IMR-90 (cell line): ENCODE measurements around the gene TTC39C. TPM values are rescaled to one million over a fixed set of nuclear protein-coding genes. Genes with fewer than 3 reads are reported as not detected.

Experiments used
- ATAC-seq: fragments of 200-7000 bp; cut with Tn5 transposase; 2 replicates; pipeline ENCODE4 v1.9.1; 2020; ENCODE audit warnings: low read depth, mild to moderate bottlenecking, moderate library complexity
- BruUV-seq: library from RNA; stranded (reverse); fragments of 400-500 nt; replicated peaks from 2 replicates; lab custom pipeline; 2021; lab: Mats Ljungman, UMichigan
- CTCF ChIA-PET: fragments of 300-600 bp; formaldehyde crosslinking; extraction: SDS; loops from one replicate; lab custom pipeline; 2021; ENCODE audit warnings: antibody characterized with exemption; lab: Yijun Ruan, JAX
- POLR2A ChIA-PET: fragments of 300-600 bp; sonication (Branson Sonifier 250); formaldehyde crosslinking; loops from one replicate; lab custom pipeline; 2022; ENCODE audit warnings: antibody characterized with exemption; ENCODE audit not compliant: unreplicated experiment; lab: Charles Lee
- DNase-seq: peaks from one replicate; pipeline ENCODE4 v3.0.0; 2013
- H2AFZ ChIP-seq: replicated peaks from 2 replicates; pipeline ENCODE3; 2013; ENCODE audit warnings: low read length, mild to moderate bottlenecking; ENCODE audit not compliant: poor library complexity
- H2AK5ac ChIP-seq: 2 replicates; pipeline ENCODE4 v1.6.1; 2013; ENCODE audit warnings: low read depth, low read length, inconsistent platforms
- H2AK9ac ChIP-seq: replicated peaks from 2 replicates; pipeline ENCODE3; 2013; ENCODE audit warnings: mild to moderate bottlenecking, low read depth, low read length, moderate library complexity; ENCODE audit not compliant: poor library complexity
- H2BK120ac ChIP-seq: 2 replicates; pipeline ENCODE4 v1.6.1; 2013; ENCODE audit warnings: low read depth, low read length, inconsistent platforms
- H2BK15ac ChIP-seq: 3 replicates; pipeline ENCODE4 v1.6.1; 2013; ENCODE audit warnings: low read depth, low read length, inconsistent platforms
- H2BK20ac ChIP-seq: 2 replicates; pipeline ENCODE4 v1.6.1; 2013; ENCODE audit warnings: low read depth, mild to moderate bottlenecking, inconsistent platforms, low read length, moderate library complexity
- H2BK5ac ChIP-seq: 2 replicates; pipeline ENCODE4 v1.6.1; 2013; ENCODE audit warnings: mild to moderate bottlenecking, low read depth, low read length, inconsistent platforms; ENCODE audit not compliant: poor library complexity, severe bottlenecking
- H3K14ac ChIP-seq: replicated peaks from 2 replicates; pipeline ENCODE4 v1.6.1; 2013; ENCODE audit warnings: low read depth, low read length, inconsistent platforms
- H3K18ac ChIP-seq: 2 replicates; pipeline ENCODE4 v1.6.1; 2013; ENCODE audit warnings: low read depth, low read length, control low read depth
- H3K23ac ChIP-seq: 2 replicates; pipeline ENCODE4 v1.6.1; 2013; ENCODE audit warnings: low read depth, low read length, inconsistent platforms
- H3K27ac ChIP-seq: 2 replicates; pipeline ENCODE4 v1.5.1; 2013; ENCODE audit warnings: mild to moderate bottlenecking, control low read depth, low read length; ENCODE audit not compliant: insufficient read depth
- H3K27me3 ChIP-seq: 2 replicates; pipeline ENCODE4 v1.6.1; 2013; ENCODE audit warnings: low read length; ENCODE audit not compliant: control insufficient read depth, insufficient read depth
- H3K36me3 ChIP-seq: 2 replicates; pipeline ENCODE4 v1.6.1; 2013; ENCODE audit warnings: low read length, mixed read lengths; ENCODE audit not compliant: control insufficient read depth, insufficient read depth
- H3K4ac ChIP-seq: 2 replicates; pipeline ENCODE4 v1.6.1; 2013; ENCODE audit warnings: low read depth, low read length, inconsistent platforms
- H3K4me1 ChIP-seq: 2 replicates; pipeline ENCODE4 v1.6.1; 2013; ENCODE audit warnings: low read length, mixed read lengths; ENCODE audit not compliant: control insufficient read depth, insufficient read depth
- H3K4me2 ChIP-seq: 2 replicates; pipeline ENCODE4 v1.6.1; 2013; ENCODE audit warnings: low read depth, mild to moderate bottlenecking, control low read depth, low read length, moderate library complexity
- H3K4me3 ChIP-seq: 2 replicates; pipeline ENCODE4 v1.5.1; 2013; ENCODE audit warnings: low read depth, mild to moderate bottlenecking, control low read depth, low read length, moderate library complexity; ENCODE audit not compliant: insufficient read depth
- H3K56ac ChIP-seq: 2 replicates; pipeline ENCODE4 v1.6.1; 2013; ENCODE audit warnings: low read length, inconsistent platforms; ENCODE audit not compliant: insufficient read depth; ENCODE audit errors: extremely low read depth
- H3K79me1 ChIP-seq, 2 experiments: 2 replicates each; pipeline ENCODE4 v1.6.1; 2013; ENCODE audit warnings: low read length in 2 of 2, inconsistent platforms in 1 of 2, low read depth in 1 of 2
- H3K9ac ChIP-seq: 2 replicates; pipeline ENCODE4 v1.6.1; 2013; ENCODE audit warnings: low read depth, low read length, control low read depth
- H3K9me1 ChIP-seq: 2 replicates; pipeline ENCODE4 v1.6.1; 2013; ENCODE audit warnings: low read length, inconsistent platforms; ENCODE audit not compliant: insufficient read depth
- H3K9me3 ChIP-seq: 2 replicates; pipeline ENCODE4 v1.6.1; 2013; ENCODE audit warnings: low read length; ENCODE audit not compliant: control insufficient read depth, insufficient read depth
- H4K20me1 ChIP-seq: 2 replicates; pipeline ENCODE4 v1.6.1; 2013; ENCODE audit warnings: low read length, inconsistent platforms; ENCODE audit not compliant: insufficient read depth
- H4K5ac ChIP-seq: 2 replicates; pipeline ENCODE4 v1.6.1; 2013; ENCODE audit warnings: mild to moderate bottlenecking, low read depth, low read length, control low read depth
- H4K8ac ChIP-seq, 2 experiments: 2 replicates each; pipeline ENCODE4 v1.6.1; 2013; ENCODE audit warnings: low read depth in 2 of 2, low read length in 2 of 2, control low read depth in 1 of 2, inconsistent platforms in 1 of 2
- H4K91ac ChIP-seq: 2 replicates; pipeline ENCODE4 v1.6.1; 2013; ENCODE audit warnings: low read depth, low read length, inconsistent platforms; ENCODE audit not compliant: insufficient read depth
- CEBPB ChIP-seq: IDR thresholded peaks from 2 replicates; pipeline ENCODE4 v1.6.1; 2012; ENCODE audit warnings: low read depth, low read length, improper control_type of control experiment
- CHD1 ChIP-seq: IDR thresholded peaks from 2 replicates; pipeline ENCODE4 v1.6.1; 2012; ENCODE audit warnings: low read depth, low read length, improper control_type of control experiment
- MAFK ChIP-seq: IDR thresholded peaks from 2 replicates; pipeline ENCODE4 v1.6.1; 2012; ENCODE audit warnings: low read depth, low read length, improper control_type of control experiment
- MXI1 ChIP-seq: IDR thresholded peaks from 2 replicates; pipeline ENCODE4 v1.6.1; 2012; ENCODE audit warnings: low read depth, mild to moderate bottlenecking, low read length, moderate library complexity, borderline replicate concordance
- RCOR1 ChIP-seq: IDR thresholded peaks from 2 replicates; pipeline ENCODE4 v1.6.1; 2012; ENCODE audit warnings: mild to moderate bottlenecking, low read length, improper control_type of control experiment; ENCODE audit not compliant: insufficient replicate concordance
- RFX5 ChIP-seq: IDR thresholded peaks from 2 replicates; pipeline ENCODE4 v1.8.0; 2012; ENCODE audit warnings: low read depth, mild to moderate bottlenecking, low read length, moderate library complexity
- SMC3 ChIP-seq: fragments of 150-350 bp; IDR thresholded peaks from 2 replicates; pipeline ENCODE4 v1.6.1; 2016; ENCODE audit warnings: low read depth, mild to moderate bottlenecking, antibody characterized with exemption, low read length, moderate library complexity
- WGBS, 2 experiments: methylation state at CpG; one replicate each; pipeline versions ENCODE4 v1.1.5 to v1.1.7; 2013; ENCODE audit warnings: missing lambda C conversion rate in 2 of 2; ENCODE audit not compliant: insufficient read length in 1 of 2; ENCODE audit errors: extremely low coverage in 2 of 2; 5-methylcytosine and 5-hydroxymethylcytosine counted together
- dilution Hi-C: fragments of 300-500 bp; cut with HindIII; formaldehyde crosslinking; loops from one replicate; pipeline ENCODE4 v1.14.3; 2018; ENCODE audit warnings: low sequenced_read_pairs; ENCODE audit not compliant: unreplicated experiment
- in situ Hi-C: fragments of 300-500 bp; cut with MboI; formaldehyde crosslinking; loops from 3 replicates; pipeline ENCODE4 v1.14.3; 2019; ENCODE audit warnings: low sequenced_read_pairs, inconsistent platforms, mixed read lengths
- intact Hi-C: fragments of 100-400 bp; cut with micrococcal nuclease; formaldehyde crosslinking; loops from 2 replicates; pipeline ENCODE4 v1.10.0; 2022
- polyA plus RNA-seq, 3 experiments: library from polyadenylated mRNA; depleted of rRNA; stranded (reverse); fragments of >200 nt; gene quantifications; 2 replicates each; pipeline ENCODE4 v1.2.3, GENCODE V29; 2012; ENCODE audit warnings: low replicate concordance in 1 of 3
- total RNA-seq: library from RNA; depleted of rRNA; stranded (reverse); fragments of >200 nt; gene quantifications from 2 replicates; pipeline ENCODE4 v1.2.3, GENCODE V29; 2012
- TF ChIP-seq, protein P1 (sequence below): fragments of 150-350 bp; IDR thresholded peaks from 2 replicates; pipeline ENCODE4 v1.6.1; 2016; ENCODE audit warnings: low read depth, mild to moderate bottlenecking, low read length, moderate library complexity, borderline replicate concordance
- TF ChIP-seq, protein P2 (sequence below): fragments of 150-350 bp; IDR thresholded peaks from 2 replicates; pipeline ENCODE4 v1.6.1; 2017; ENCODE audit warnings: mild to moderate bottlenecking, antibody characterized with exemption, low read length, low read depth

TTC39C gene
- total and polyA plus RNA-seq, 2 of the 4 experiments (the other 2 are of a cell fraction), result 8.0 to 20.8 TPM

DNA sequence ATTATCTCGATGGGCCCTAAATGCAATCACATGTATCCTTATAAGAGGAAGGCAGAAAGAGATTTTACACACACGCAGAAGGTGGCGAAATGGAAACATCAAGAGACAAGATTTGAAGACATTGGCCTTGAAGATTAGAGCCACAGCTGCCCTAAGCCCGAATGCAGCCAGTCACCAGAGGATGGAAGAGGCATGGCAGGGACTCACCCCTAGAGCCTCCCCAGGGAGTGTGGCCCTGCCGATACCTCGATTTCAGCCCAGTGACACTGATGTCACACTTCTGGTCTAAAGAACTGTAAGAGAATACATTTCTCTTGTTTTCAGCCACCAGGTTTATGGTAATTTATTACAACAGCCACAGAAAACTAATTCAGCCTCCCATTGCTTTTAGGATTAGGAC is 17.4 kb downstream of the TTC39C start:
- Histone ChIP-seq H4K5ac (no peak overlapping the region), H3K4me3 (no peak overlapping the region), H3K27ac (no peak overlapping the region), H4K20me1 (peaks cover 27% of the 10 kb centered on the region), H3K14ac (no peak overlapping the region), H2AK5ac (no peak overlapping the region), H3K4me1 (peaks cover 7% of the 10 kb centered on the region), H2AK9ac (no peak overlapping the region), H2AFZ (no peak overlapping the region), H3K4me2 (no peak overlapping the region), H2BK15ac (no peak overlapping the region), H3K4ac (no peak overlapping the region), H3K18ac (no peak overlapping the region), H3K56ac (no peak overlapping the region), H2BK20ac (no peak overlapping the region), H2BK120ac (no peak overlapping the region), H3K36me3 (no peaks in the 10 kb centered on the region), H3K9ac (no peak overlapping the region), H3K23ac (no peak overlapping the region), H2BK5ac (no peak overlapping the region), H3K27me3 (no peaks in the 10 kb centered on the region), H3K9me3 (no peaks in the 10 kb centered on the region), H3K9me1 (peaks cover 5% of the 10 kb centered on the region), H4K8ac (no peak overlapping the region), H3K79me1 (peaks cover 18 to 60% of the 10 kb centered on the region in 2 experiments), H4K91ac (no peak overlapping the region)
- intact Hi-C loops, result no loop called here
- ATAC-seq, result no peak
- TF ChIP-seq RCOR1 (no peak), CHD1 (no peak), MAFK (no peak), SMC3 (no peak), RFX5 (no peak), MXI1 (no peak), CEBPB (no peak)
- TF ChIP-seq, protein P1, sequence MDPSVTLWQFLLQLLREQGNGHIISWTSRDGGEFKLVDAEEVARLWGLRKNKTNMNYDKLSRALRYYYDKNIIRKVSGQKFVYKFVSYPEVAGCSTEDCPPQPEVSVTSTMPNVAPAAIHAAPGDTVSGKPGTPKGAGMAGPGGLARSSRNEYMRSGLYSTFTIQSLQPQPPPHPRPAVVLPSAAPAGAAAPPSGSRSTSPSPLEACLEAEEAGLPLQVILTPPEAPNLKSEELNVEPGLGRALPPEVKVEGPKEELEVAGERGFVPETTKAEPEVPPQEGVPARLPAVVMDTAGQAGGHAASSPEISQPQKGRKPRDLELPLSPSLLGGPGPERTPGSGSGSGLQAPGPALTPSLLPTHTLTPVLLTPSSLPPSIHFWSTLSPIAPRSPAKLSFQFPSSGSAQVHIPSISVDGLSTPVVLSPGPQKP, result no peak
- TF ChIP-seq, protein P2, sequence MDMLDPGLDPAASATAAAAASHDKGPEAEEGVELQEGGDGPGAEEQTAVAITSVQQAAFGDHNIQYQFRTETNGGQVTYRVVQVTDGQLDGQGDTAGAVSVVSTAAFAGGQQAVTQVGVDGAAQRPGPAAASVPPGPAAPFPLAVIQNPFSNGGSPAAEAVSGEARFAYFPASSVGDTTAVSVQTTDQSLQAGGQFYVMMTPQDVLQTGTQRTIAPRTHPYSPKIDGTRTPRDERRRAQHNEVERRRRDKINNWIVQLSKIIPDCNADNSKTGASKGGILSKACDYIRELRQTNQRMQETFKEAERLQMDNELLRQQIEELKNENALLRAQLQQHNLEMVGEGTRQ, result no peak
- BruUV-seq, result no TSS peak
- no CpG with 5 or more reads among the region's 6 CpGs for WGBS, 2 experiments
- CTCF ChIA-PET, result interaction anchor here (1.3 kb wide), 1 partner anchor 34 kb away, joined by 3 read pairs; no protein-coding TSS in a partner anchor
- in situ Hi-C loops, result no loop called here
- no peak for DNase-seq
- dilution Hi-C loops, result no loop called here
- POLR2A ChIA-PET, result no interaction called here
